Mucosa of descending colon (tissue), 3 donors: ENCODE measurements around the gene CASP9. TPM values are rescaled to one million over a fixed set of nuclear protein-coding genes. Genes with fewer than 3 reads are reported as not detected.

Experiments
- ATAC-seq: fragments of 200-7000 bp; cut with Tn5 transposase; one replicate; pipeline ENCODE4 v1.9.1; 2020; ENCODE audit warnings: mild to moderate bottlenecking, moderate library complexity
- DNase-seq, 3 donors: peaks; one replicate each; pipeline ENCODE4 v3.0.0-alpha.2; 2020
- H3K36me3 ChIP-seq: fragments of 200-600 bp; one replicate; pipeline ENCODE4 v1.8.0; 2021; ENCODE audit warnings: low read depth, mild to moderate bottlenecking
- H3K4me1 ChIP-seq: fragments of 200-600 bp; one replicate; pipeline ENCODE4 v1.8.0; 2021; ENCODE audit warnings: low read depth, mild to moderate bottlenecking
- H3K4me3 ChIP-seq: fragments of 200-600 bp; one replicate; pipeline ENCODE4 v1.8.0; 2021; ENCODE audit warnings: mild to moderate bottlenecking
- H3K9me3 ChIP-seq: fragments of 200-600 bp; one replicate; pipeline ENCODE4 v1.8.0; 2021; ENCODE audit warnings: mild to moderate bottlenecking
- intact Hi-C, 2 donors: fragments of 100-400 bp; cut with DNase I in 1 of 2; cut with micrococcal nuclease in 1 of 2; formaldehyde crosslinking; loops; one replicate each; pipeline versions ENCODE4 v1.11.0 to v1.11.1; 2022; cut with DNase I, micrococcal nuclease
- total RNA-seq, 3 donors: library from RNA; stranded (reverse); fragmentation: NEBNext Ultra II Directional in 2 of 3; extraction: Animal tissue kit (Norgen Biotek cat#: 25700) in 2 of 3; gene quantifications; one replicate each; pipeline versions ENCODE4 v1.2.1 to v1.2.4, GENCODE V29; 2021 to 2023
- TF ChIP-seq, protein P1 (sequence below): fragments of 200-600 bp; IDR thresholded peaks from one replicate; pipeline ENCODE4 v1.8.0; 2022; ENCODE audit warnings: antibody characterized with exemption, mild to moderate bottlenecking
- donor health status: DM: no; HTN: no; CAD: no; lungs with moderate emphysema.
- donor health status: DM: no; HTN: no; CAD: no.
- donor health status: DM: no; HTN: yes; CAD: no.

The CASP9 gene
- total RNA-seq, 3 donors from 2014 or later, result 14.2 to 16.0 (median 15.2) TPM

DNA sequence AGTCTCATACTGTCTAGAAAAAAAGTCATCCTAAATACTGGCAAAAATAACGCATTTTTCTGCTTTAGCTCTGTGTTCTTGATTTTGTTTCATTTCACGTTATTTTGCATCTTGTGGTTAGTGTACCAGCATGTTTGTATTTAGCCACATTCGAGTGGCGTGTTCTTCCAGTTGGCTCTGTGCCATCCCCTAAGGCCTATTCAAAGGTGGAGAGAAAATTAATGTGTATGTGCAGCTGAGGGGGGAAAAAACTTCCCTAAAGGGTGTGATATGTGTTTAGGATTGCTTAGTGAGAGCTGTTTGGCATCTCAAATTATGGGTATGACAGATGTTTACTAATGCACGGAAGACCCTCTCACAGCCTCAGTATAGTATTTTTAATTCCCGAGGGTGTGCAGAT lies 14.8 kb upstream of the CASP9 start:
- no peak for ATAC-seq
- TF ChIP-seq, protein P1, sequence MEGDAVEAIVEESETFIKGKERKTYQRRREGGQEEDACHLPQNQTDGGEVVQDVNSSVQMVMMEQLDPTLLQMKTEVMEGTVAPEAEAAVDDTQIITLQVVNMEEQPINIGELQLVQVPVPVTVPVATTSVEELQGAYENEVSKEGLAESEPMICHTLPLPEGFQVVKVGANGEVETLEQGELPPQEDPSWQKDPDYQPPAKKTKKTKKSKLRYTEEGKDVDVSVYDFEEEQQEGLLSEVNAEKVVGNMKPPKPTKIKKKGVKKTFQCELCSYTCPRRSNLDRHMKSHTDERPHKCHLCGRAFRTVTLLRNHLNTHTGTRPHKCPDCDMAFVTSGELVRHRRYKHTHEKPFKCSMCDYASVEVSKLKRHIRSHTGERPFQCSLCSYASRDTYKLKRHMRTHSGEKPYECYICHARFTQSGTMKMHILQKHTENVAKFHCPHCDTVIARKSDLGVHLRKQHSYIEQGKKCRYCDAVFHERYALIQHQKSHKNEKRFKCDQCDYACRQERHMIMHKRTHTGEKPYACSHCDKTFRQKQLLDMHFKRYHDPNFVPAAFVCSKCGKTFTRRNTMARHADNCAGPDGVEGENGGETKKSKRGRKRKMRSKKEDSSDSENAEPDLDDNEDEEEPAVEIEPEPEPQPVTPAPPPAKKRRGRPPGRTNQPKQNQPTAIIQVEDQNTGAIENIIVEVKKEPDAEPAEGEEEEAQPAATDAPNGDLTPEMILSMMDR, result no peak
- H3K4me1 ChIP-seq, result no peaks in the 10 kb centered on the region
- no peak for DNase-seq
- no peaks in the 10 kb centered on the region for H3K36me3 ChIP-seq
- H3K9me3 ChIP-seq, result no peaks in the 10 kb centered on the region
- H3K4me3 ChIP-seq, result no peak overlapping the region
- intact Hi-C loops, result no loop called here

DNA sequence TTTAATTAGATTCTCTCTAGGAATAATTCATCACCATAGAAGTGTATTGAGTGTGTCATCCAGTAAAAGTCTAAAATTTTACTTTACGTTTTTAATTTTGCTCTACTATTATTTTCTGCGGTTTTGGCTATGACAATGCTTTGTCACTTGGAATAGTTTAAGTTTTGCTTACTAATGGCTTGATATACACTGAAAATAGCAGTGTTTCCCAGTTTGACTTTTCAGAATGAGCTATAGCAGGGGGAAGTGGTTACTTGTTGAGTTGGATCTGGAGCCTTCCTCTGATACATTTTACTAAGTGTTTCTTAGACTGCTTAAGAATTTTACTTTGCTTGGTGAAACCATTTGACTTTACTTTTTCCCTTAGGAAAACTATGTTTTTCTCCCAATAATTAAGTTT lies 7.7 kb upstream of the CASP9 start:
- DNase-seq, result no peak
- peaks cover under 1% of the 10 kb centered on the region for H3K36me3 ChIP-seq
- H3K9me3 ChIP-seq, result no peaks in the 10 kb centered on the region
- no peak for ATAC-seq
- H3K4me3 ChIP-seq, result no peak overlapping the region
- TF ChIP-seq, protein P1, result no peak
- H3K4me1 ChIP-seq, result peaks cover 7% of the 10 kb centered on the region
- intact Hi-C loops, result no loop called here

- no peak for DNase-seq
- peaks cover 5% of the 10 kb centered on the region for H3K36me3 ChIP-seq
- no peak overlapping the region for H3K4me3 ChIP-seq
- peaks cover 13% of the 10 kb centered on the region for H3K4me1 ChIP-seq
- ATAC-seq, result no peak
- TF ChIP-seq, protein P1, result no peak
- intact Hi-C loops, result no loop called here
- no peaks in the 10 kb centered on the region for H3K9me3 ChIP-seq
Measured at GRCh38 chr1:15531003-15531402, 7.0 kb upstream of the CASP9 start.

DNA sequence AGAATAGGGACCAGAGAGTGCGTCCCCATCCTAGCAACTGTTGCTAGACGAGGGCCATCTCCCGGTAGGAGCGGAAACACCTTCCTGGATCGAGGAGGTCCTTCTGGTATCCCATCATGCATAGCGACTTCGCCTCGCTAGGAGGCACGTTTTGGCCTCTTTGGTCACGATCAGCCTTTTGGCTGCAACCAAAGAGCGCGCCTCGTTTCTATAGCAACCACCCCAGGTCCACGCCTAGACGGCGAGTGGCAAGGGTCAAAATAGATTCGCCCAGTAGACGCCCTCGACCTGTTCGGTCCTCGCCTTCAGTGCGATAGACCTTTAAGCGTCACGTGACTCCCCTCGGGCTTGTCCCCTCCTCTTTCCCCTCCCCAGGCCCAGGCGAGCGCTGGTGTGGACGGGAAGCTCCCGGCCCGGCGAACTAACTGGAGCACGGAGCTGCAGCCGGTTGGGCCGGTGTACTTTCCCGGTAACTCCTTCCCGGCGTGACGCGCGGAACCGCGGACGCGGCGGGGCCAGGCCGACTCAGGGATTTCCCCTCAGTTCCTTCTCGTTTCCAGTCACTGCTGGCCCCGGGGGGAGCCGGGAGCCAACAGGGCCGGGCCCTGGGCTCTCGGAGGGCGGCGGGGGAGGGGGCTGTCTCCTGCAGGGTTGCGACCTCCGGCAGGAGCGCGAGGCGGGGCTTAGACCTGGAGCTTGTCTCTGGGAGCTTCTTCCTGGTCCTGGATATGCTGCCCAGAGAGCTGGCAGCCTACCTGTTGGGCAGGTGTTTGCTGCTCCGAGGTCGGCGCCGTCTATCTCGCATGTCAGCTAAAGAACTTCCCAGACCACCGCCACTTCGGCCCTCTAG lies 2.7 kb upstream of the CASP9 start, which contains the start of gene DNAJC16:
DNAJC16 (plus strand) TSS at position 359 of the 850 bp plus-strand sequence. CDS start 2,258 bp downstream, outside the sequence.
- Histone ChIP-seq H3K4me3 (peak within 1 kb of the TSS; percentile 83), H3K36me3 (peaks cover 5% of the 10 kb centered on the region), H3K4me1 (peaks cover 28% of the 10 kb centered on the region), H3K9me3 (no peaks in the 10 kb centered on the region)
- TF ChIP-seq, protein P1, result peak; percentile 39
- intact Hi-C loops, result no loop called here
- DNase-seq (peak; percentile 98 to 99 (median 99)), ATAC-seq (peak; percentile 60)

DNA sequence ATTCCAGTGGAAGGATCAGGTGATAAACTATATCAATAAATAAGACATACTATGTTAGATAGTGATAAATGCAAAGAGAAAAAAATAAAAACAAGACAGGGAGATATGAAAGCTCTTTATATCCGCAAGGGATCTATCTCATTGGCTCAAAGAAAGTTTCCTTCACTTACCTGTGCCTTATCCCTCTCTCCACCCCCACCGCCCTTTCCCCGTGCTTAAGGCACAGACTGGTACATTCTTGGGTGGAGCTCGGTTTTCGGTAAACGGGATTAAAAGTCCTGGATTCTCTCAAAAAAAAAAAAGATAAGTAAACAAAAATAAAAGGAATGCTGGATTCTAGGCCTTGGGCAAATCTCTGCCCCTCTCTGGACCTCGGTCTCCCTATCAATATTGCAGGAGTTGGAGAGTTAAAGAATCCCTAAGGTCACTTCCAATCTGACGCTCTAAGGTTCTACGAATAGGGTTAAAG lies 2.0 kb upstream of the CASP9 start:
- ATAC-seq (no peak), DNase-seq (peak; percentile 59 to 69 (median 59))
- no peaks in the 10 kb centered on the region for H3K9me3 ChIP-seq
- H3K4me3 ChIP-seq, result no peak overlapping the region
- H3K4me1 ChIP-seq, result peaks cover 28% of the 10 kb centered on the region
- TF ChIP-seq, protein P1, result no peak
- intact Hi-C loops, result no loop called here
- H3K36me3 ChIP-seq, result peaks cover 5% of the 10 kb centered on the region
